B cell (primary cell): Measurements from ENCODE around the gene CDH2. TPM values are rescaled to one million over a fixed set of nuclear protein-coding genes. Genes with fewer than 3 reads are reported as not detected.

Experiments used
- ATAC-seq: fragments of 200-7000 bp; cut with Tn5 transposase; one replicate; pipeline ENCODE4 v1.10.0; 2021; ENCODE audit warnings: low read depth, mild to moderate bottlenecking, moderate number of reproducible peaks, moderate library complexity
- CTCF ChIA-PET: fragments of 350-600 bp; sonication (Branson Sonifier 250); formaldehyde crosslinking; loops from one replicate; lab custom pipeline; 2021; ENCODE audit warnings: antibody characterized with exemption, inconsistent platforms; lab: Charles Lee
- POLR2A ChIA-PET: fragments of 350-600 bp; sonication (Branson Sonifier 250); formaldehyde crosslinking; loops from one replicate; lab custom pipeline; 2021; ENCODE audit warnings: antibody characterized with exemption; lab: Charles Lee
- DNase-seq: peaks from one replicate; pipeline ENCODE4 v3.0.0; 2013
- H2AFZ ChIP-seq: 2 replicates; pipeline ENCODE4 v1.6.1; 2012; ENCODE audit warnings: mild to moderate bottlenecking, low read depth, low read length; ENCODE audit not compliant: insufficient read depth, poor library complexity, severe bottlenecking
- H3K27ac ChIP-seq, 2 donors: 1 replicate in 1 of 2; 2 replicates in 1 of 2; pipeline ENCODE4 v1.5.1; 2012 to 2013; ENCODE audit warnings: low read length in 2 of 2, mild to moderate bottlenecking in 2 of 2, moderate library complexity in 1 of 2
- H3K27me3 ChIP-seq, 4 experiments: fragments of 200-600 bp in 1 of 4; sonication (generic) in 1 of 4; replicated peaks in 1 of 4; 1 replicate in 2 of 4; 2 replicates in 2 of 4; pipeline versions ENCODE4 v1.6.1 to v1.7.0; 2013 to 2016; ENCODE audit warnings: low read length in 3 of 4, mild to moderate bottlenecking in 2 of 4, mixed read lengths in 1 of 4, moderate library complexity in 1 of 4; ENCODE audit not compliant: insufficient read depth in 4 of 4, control insufficient read depth in 3 of 4; ENCODE audit errors: control extremely low read depth in 1 of 4
- H3K36me3 ChIP-seq, 2 experiments: replicated peaks in 1 of 2; 1 replicate in 1 of 2; 2 replicates in 1 of 2; pipeline versions ENCODE4 v1.6.1 to v1.7.1; 2013; ENCODE audit warnings: low read length in 1 of 2; ENCODE audit not compliant: insufficient read depth in 2 of 2, control insufficient read depth in 1 of 2; ENCODE audit errors: control extremely low read depth in 1 of 2, extremely low read depth in 1 of 2
- H3K4me1 ChIP-seq, 2 donors: fragments of 200-600 bp in 1 of 2; sonication (generic) in 1 of 2; 1 replicate in 1 of 2; 2 replicates in 1 of 2; pipeline versions ENCODE4 v1.5.1 to v1.6.1; 2013 to 2017; ENCODE audit warnings: low read length in 2 of 2; ENCODE audit not compliant: control insufficient read depth in 2 of 2, insufficient read depth in 2 of 2
- H3K4me2 ChIP-seq: replicated peaks from 2 replicates; pipeline ENCODE3; 2012; ENCODE audit warnings: mild to moderate bottlenecking, low read depth, low read length; ENCODE audit not compliant: poor library complexity, severe bottlenecking
- H3K4me3 ChIP-seq, 5 experiments: fragments of 200-600 bp in 1 of 5; sonication (generic) in 1 of 5; 1 replicate in 3 of 5; 2 replicates in 2 of 5; pipeline versions ENCODE4 v1.5.1 to v1.7.0; 2011 to 2016; ENCODE audit warnings: low read length in 4 of 5, mild to moderate bottlenecking in 4 of 5, low read depth in 2 of 5, control low read depth in 1 of 5, moderate library complexity in 1 of 5; ENCODE audit not compliant: insufficient read depth in 1 of 5; ENCODE audit errors: control extremely low read depth in 1 of 5, extremely low read depth in 1 of 5
- H3K79me2 ChIP-seq: fragments of 200-600 bp; sonication (generic); one replicate; pipeline ENCODE4 v1.6.0; 2016; ENCODE audit warnings: low read length; ENCODE audit not compliant: control insufficient read depth, insufficient read depth
- H3K9ac ChIP-seq: fragments of 200-600 bp; sonication (generic); 2 replicates; pipeline ENCODE4 v1.6.1; 2017; ENCODE audit warnings: mild to moderate bottlenecking, low read length, moderate library complexity
- H3K9me3 ChIP-seq, 3 donors: one replicate each; pipeline versions ENCODE4 v1.6.1 to v1.7.1; 2013; ENCODE audit warnings: low read length in 2 of 3; ENCODE audit not compliant: control insufficient read depth in 2 of 3, insufficient read depth in 1 of 3; ENCODE audit errors: control extremely low read depth in 1 of 3
- H4K20me1 ChIP-seq: 2 replicates; pipeline ENCODE4 v1.6.0; 2012; ENCODE audit warnings: mild to moderate bottlenecking, low read length; ENCODE audit not compliant: insufficient read depth, control insufficient read depth, poor library complexity, severe bottlenecking
- H3K27ac Mint-ChIP-seq: one replicate; pipeline ENCODE4 v1.8.0; 2021; ENCODE audit warnings: mixed read lengths
- H3K27me3 Mint-ChIP-seq: one replicate; pipeline ENCODE4 v1.8.0; 2021; ENCODE audit warnings: mixed read lengths
- H3K4me1 Mint-ChIP-seq: one replicate; pipeline ENCODE4 v1.8.0; 2021; ENCODE audit warnings: mixed read lengths
- H3K4me3 Mint-ChIP-seq: one replicate; pipeline ENCODE4 v1.8.0; 2021; ENCODE audit warnings: mixed read lengths
- H3K9me3 Mint-ChIP-seq: one replicate; pipeline ENCODE4 v1.8.0; 2022; ENCODE audit warnings: mixed read lengths; ENCODE audit not compliant: insufficient read depth
- EZH2 ChIP-seq: IDR thresholded peaks from 2 replicates; pipeline ENCODE4 v1.6.1; 2012; ENCODE audit warnings: borderline replicate concordance, low read depth, mild to moderate bottlenecking, moderate library complexity, low read length; ENCODE audit not compliant: insufficient read depth, poor library complexity, severe bottlenecking
- WGBS: methylation state at CpG from one replicate; pipeline ENCODE4 v1.1.5; 2013; ENCODE audit warnings: missing lambda C conversion rate; ENCODE audit not compliant: insufficient coverage; 5-methylcytosine and 5-hydroxymethylcytosine counted together
- intact Hi-C: fragments of 100-400 bp; cut with micrococcal nuclease; formaldehyde crosslinking; loops from one replicate; pipeline ENCODE4 v1.10.0; 2022
- polyA plus RNA-seq: library from polyadenylated mRNA; depleted of rRNA; stranded (reverse); fragments of >200 nt; gene quantifications from 2 replicates; pipeline ENCODE4 v1.2.3, GENCODE V29; 2012
- total RNA-seq, 2 donors: library from RNA; stranded (reverse); fragments of 120-200 nt in 1 of 2; gene quantifications; 1 replicate in 1 of 2; 2 replicates in 1 of 2; pipeline versions ENCODE4 v1.2.3 to v1.2.4, GENCODE V29; 2013 to 2022
- TF ChIP-seq, protein P1 (sequence below): fragments of 200-600 bp; IDR thresholded peaks from one replicate; pipeline ENCODE4 v1.8.0; 2022; ENCODE audit warnings: antibody characterized with exemption, mild to moderate bottlenecking

The CDH2 gene
- total and polyA plus RNA-seq, 2 donors (not counting 1 experiment from before 2014, with no cell fraction given), result not detected

- Histone ChIP-seq H3K79me2 (no peaks in the 10 kb centered on the region), H3K9me3 (no peaks in the 10 kb centered on the region), H3K4me3 (no peak overlapping the region), H3K27ac (no peak overlapping the region), H3K27me3 (no peaks in the 10 kb centered on the region), H3K36me3 (no peaks in the 10 kb centered on the region), H3K4me1 (no peaks in the 10 kb centered on the region), H2AFZ (no peak overlapping the region), H3K9ac (no peak overlapping the region), H4K20me1 (no peaks in the 10 kb centered on the region), H3K4me2 (no peak overlapping the region)
- intact Hi-C loops, result no loop called here
- DNase-seq (no peak), ATAC-seq (no peak)
- no peaks in the 10 kb centered on the region for H3K27me3 Mint-ChIP-seq
- H3K27ac Mint-ChIP-seq, result no peak overlapping the region
- H3K4me3 Mint-ChIP-seq, result no peak overlapping the region
- TF ChIP-seq, protein P1, sequence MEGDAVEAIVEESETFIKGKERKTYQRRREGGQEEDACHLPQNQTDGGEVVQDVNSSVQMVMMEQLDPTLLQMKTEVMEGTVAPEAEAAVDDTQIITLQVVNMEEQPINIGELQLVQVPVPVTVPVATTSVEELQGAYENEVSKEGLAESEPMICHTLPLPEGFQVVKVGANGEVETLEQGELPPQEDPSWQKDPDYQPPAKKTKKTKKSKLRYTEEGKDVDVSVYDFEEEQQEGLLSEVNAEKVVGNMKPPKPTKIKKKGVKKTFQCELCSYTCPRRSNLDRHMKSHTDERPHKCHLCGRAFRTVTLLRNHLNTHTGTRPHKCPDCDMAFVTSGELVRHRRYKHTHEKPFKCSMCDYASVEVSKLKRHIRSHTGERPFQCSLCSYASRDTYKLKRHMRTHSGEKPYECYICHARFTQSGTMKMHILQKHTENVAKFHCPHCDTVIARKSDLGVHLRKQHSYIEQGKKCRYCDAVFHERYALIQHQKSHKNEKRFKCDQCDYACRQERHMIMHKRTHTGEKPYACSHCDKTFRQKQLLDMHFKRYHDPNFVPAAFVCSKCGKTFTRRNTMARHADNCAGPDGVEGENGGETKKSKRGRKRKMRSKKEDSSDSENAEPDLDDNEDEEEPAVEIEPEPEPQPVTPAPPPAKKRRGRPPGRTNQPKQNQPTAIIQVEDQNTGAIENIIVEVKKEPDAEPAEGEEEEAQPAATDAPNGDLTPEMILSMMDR, result no peak
- TF ChIP-seq EZH2, result no peak
- POLR2A ChIA-PET, result no interaction called here
- no peaks in the 10 kb centered on the region for H3K4me1 Mint-ChIP-seq
- CTCF ChIA-PET, result no interaction called here
- H3K9me3 Mint-ChIP-seq, result peaks cover 2% of the 10 kb centered on the region
These were observed 126.4 kb downstream of the CDH2 start for GRCh38 chr18:28050545-28050944.

GRCh38 chr18:28048612-28049011 is 128.3 kb downstream of the CDH2 start:
- no peaks in the 10 kb centered on the region for H4K20me1 ChIP-seq
- H3K9me3 ChIP-seq, result no peaks in the 10 kb centered on the region
- H3K27me3 ChIP-seq, result no peaks in the 10 kb centered on the region
- H3K27ac Mint-ChIP-seq, result no peak overlapping the region
- no peaks in the 10 kb centered on the region for H3K4me1 Mint-ChIP-seq
- H3K4me1 ChIP-seq, result no peaks in the 10 kb centered on the region
- no peaks in the 10 kb centered on the region for H3K27me3 Mint-ChIP-seq
- ATAC-seq (no peak), DNase-seq (no peak)
- no peak overlapping the region for H3K9ac ChIP-seq
- CTCF ChIA-PET, result no interaction called here
- TF ChIP-seq EZH2, result no peak
- TF ChIP-seq, protein P1, result no peak
- H3K4me3 Mint-ChIP-seq, result no peak overlapping the region
- H2AFZ ChIP-seq, result no peak overlapping the region
- H3K79me2 ChIP-seq, result no peaks in the 10 kb centered on the region
- H3K36me3 ChIP-seq, result no peaks in the 10 kb centered on the region
- no peak overlapping the region for H3K27ac ChIP-seq
- H3K4me3 ChIP-seq, result no peak overlapping the region
- H3K4me2 ChIP-seq, result no peak overlapping the region
- POLR2A ChIA-PET, result no interaction called here
- peaks cover 2% of the 10 kb centered on the region for H3K9me3 Mint-ChIP-seq
- 100% methylated on average over 1 of the region's 2 CpGs for WGBS
- intact Hi-C loops, result no loop called here
